H9 (cell line): ENCODE results near the gene ACACA. TPM values are rescaled to one million over a fixed set of nuclear protein-coding genes. Genes with fewer than 3 reads are reported as not detected.
A peak's percentile ranks its signal among the peaks of the same experiment; 100 is the strongest.

ENCODE experiments used
- DNase-seq: peaks from one replicate; pipeline ENCODE4 v3.0.0-alpha.2; 2017
- H2AFZ ChIP-seq: one replicate; pipeline ENCODE4 v1.6.1; 2013; ENCODE audit warnings: mild to moderate bottlenecking, low read length, control low read depth, moderate library complexity
- H2AK5ac ChIP-seq: 2 replicates; pipeline ENCODE4 v1.6.1; 2013; ENCODE audit warnings: low read length, control low read depth, mixed read lengths; ENCODE audit not compliant: insufficient read length
- H2BK120ac ChIP-seq: one replicate; pipeline ENCODE4 v1.6.1; 2013; ENCODE audit warnings: low read depth, mild to moderate bottlenecking, low read length, control low read depth, inconsistent platforms; ENCODE audit not compliant: poor library complexity, severe bottlenecking
- H2BK12ac ChIP-seq: 2 replicates; pipeline ENCODE4 v1.6.1; 2013; ENCODE audit warnings: low read length, control low read depth, mixed read lengths, low read depth; ENCODE audit not compliant: insufficient read length
- H2BK15ac ChIP-seq: 2 replicates; pipeline ENCODE4 v1.6.1; 2013; ENCODE audit warnings: low read depth, low read length, control low read depth
- H2BK20ac ChIP-seq: one replicate; pipeline ENCODE4 v1.6.1; 2013; ENCODE audit warnings: low read depth, mild to moderate bottlenecking, low read length, control low read depth, inconsistent platforms; ENCODE audit not compliant: poor library complexity, severe bottlenecking
- H2BK5ac ChIP-seq: 2 replicates; pipeline ENCODE4 v1.6.1; 2013; ENCODE audit warnings: low read length, control low read depth, mixed read lengths; ENCODE audit not compliant: insufficient read length
- H3K14ac ChIP-seq: 2 replicates; pipeline ENCODE4 v1.6.1; 2013; ENCODE audit warnings: low read length, control low read depth; ENCODE audit not compliant: insufficient read depth
- H3K18ac ChIP-seq: 2 replicates; pipeline ENCODE4 v1.6.1; 2013; ENCODE audit warnings: low read depth, mild to moderate bottlenecking, mixed read lengths, low read length, control low read depth; ENCODE audit not compliant: insufficient read length
- H3K23ac ChIP-seq: 2 replicates; pipeline ENCODE4 v1.6.1; 2013; ENCODE audit warnings: low read length, control low read depth, mixed read lengths, low read depth; ENCODE audit not compliant: insufficient read length
- H3K23me2 ChIP-seq: 2 replicates; pipeline ENCODE4 v1.6.1; 2013; ENCODE audit warnings: low read depth, mild to moderate bottlenecking, mixed read lengths, low read length, control low read depth; ENCODE audit not compliant: insufficient read length, poor library complexity, severe bottlenecking
- H3K27ac ChIP-seq: 2 replicates; pipeline ENCODE4 v1.5.1; 2013; ENCODE audit warnings: low read length, control low read depth, mixed read lengths, low read depth; ENCODE audit not compliant: insufficient read length
- H3K27me3 ChIP-seq: 2 replicates; pipeline ENCODE4 v1.6.1; 2013; ENCODE audit warnings: low read length, control low read depth, inconsistent platforms; ENCODE audit not compliant: insufficient read depth
- H3K4ac ChIP-seq: 2 replicates; pipeline ENCODE4 v1.6.1; 2013; ENCODE audit warnings: low read depth, mild to moderate bottlenecking, control low read depth, inconsistent platforms, low read length, moderate library complexity
- H3K4me1 ChIP-seq: 2 replicates; pipeline ENCODE4 v1.6.1; 2013; ENCODE audit warnings: low read length, control low read depth, inconsistent platforms; ENCODE audit not compliant: insufficient read depth
- H3K4me2 ChIP-seq: 2 replicates; pipeline ENCODE4 v1.6.1; 2013; ENCODE audit warnings: low read length, control low read depth, mixed read lengths; ENCODE audit not compliant: insufficient read length, insufficient read depth
- H3K56ac ChIP-seq: 2 replicates; pipeline ENCODE4 v1.6.1; 2013; ENCODE audit warnings: low read depth, mild to moderate bottlenecking, mixed read lengths, low read length, control low read depth; ENCODE audit not compliant: insufficient read length
- H3K79me1 ChIP-seq: 2 replicates; pipeline ENCODE4 v1.6.1; 2013; ENCODE audit warnings: low read depth, mild to moderate bottlenecking, moderate library complexity, low read length, control low read depth, inconsistent platforms; ENCODE audit not compliant: insufficient read depth, poor library complexity, severe bottlenecking
- H3K79me2 ChIP-seq: 2 replicates; pipeline ENCODE4 v1.6.1; 2013; ENCODE audit warnings: low read length, control low read depth, inconsistent platforms; ENCODE audit not compliant: insufficient read depth
- H3K9ac ChIP-seq: 2 replicates; pipeline ENCODE4 v1.6.1; 2013; ENCODE audit warnings: low read length, control low read depth, mixed read lengths; ENCODE audit not compliant: insufficient read length; ENCODE audit errors: extremely low read depth
- H3K9me3 ChIP-seq: one replicate; pipeline ENCODE4 v1.6.1; 2013; ENCODE audit warnings: low read depth, low read length, inconsistent platforms; ENCODE audit not compliant: control insufficient read depth
- H3T11ph ChIP-seq: one replicate; pipeline ENCODE4 v1.6.1; 2013; ENCODE audit warnings: mild to moderate bottlenecking, low read length, control low read depth, inconsistent platforms
- H4K20me1 ChIP-seq: one replicate; pipeline ENCODE4 v1.6.1; 2013; ENCODE audit not compliant: control insufficient read depth, insufficient read length, insufficient read depth
- H4K5ac ChIP-seq: 2 replicates; pipeline ENCODE4 v1.6.1; 2013; ENCODE audit warnings: low read depth, mild to moderate bottlenecking, mixed read lengths, low read length, control low read depth; ENCODE audit not compliant: insufficient read length
- H4K8ac ChIP-seq: replicated peaks from 2 replicates; pipeline ENCODE4 v1.6.1; 2013; ENCODE audit warnings: low read length, control low read depth, mixed read lengths, low read depth; ENCODE audit not compliant: insufficient read length
- H4K91ac ChIP-seq: 2 replicates; pipeline ENCODE4 v1.6.1; 2013; ENCODE audit warnings: low read depth, mild to moderate bottlenecking, moderate library complexity, mixed read lengths, low read length, control low read depth; ENCODE audit not compliant: insufficient read length
- H3K27ac Mint-ChIP-seq, 3 experiments: 2 replicates in 2 of 3; 3 replicates in 1 of 3; pipeline ENCODE4 v1.8.0; 2020 to 2021; ENCODE audit warnings: mixed read lengths in 3 of 3, mild to moderate bottlenecking in 1 of 3, moderate library complexity in 1 of 3
- H3K27me3 Mint-ChIP-seq: 2 replicates; pipeline ENCODE4 v1.8.0; 2021; ENCODE audit warnings: low read depth, mild to moderate bottlenecking, moderate library complexity, mixed read lengths
- H3K36me3 Mint-ChIP-seq, 3 experiments: 2 replicates in 2 of 3; 3 replicates in 1 of 3; pipeline ENCODE4 v1.8.0; 2020 to 2021; ENCODE audit warnings: low read depth in 3 of 3, mixed read lengths in 3 of 3; ENCODE audit not compliant: insufficient read depth in 1 of 3
- H3K4me1 Mint-ChIP-seq, 2 experiments: 2 replicates each; pipeline ENCODE4 v1.8.0; 2020; ENCODE audit warnings: mixed read lengths in 2 of 2
- H3K4me3 Mint-ChIP-seq, 2 experiments: 2 replicates in 1 of 2; 3 replicates in 1 of 2; pipeline ENCODE4 v1.8.0; 2020 to 2021; ENCODE audit warnings: mild to moderate bottlenecking in 2 of 2, mixed read lengths in 2 of 2, moderate library complexity in 1 of 2
- H3K9me3 Mint-ChIP-seq, 2 experiments: 2 replicates in 1 of 2; 3 replicates in 1 of 2; pipeline ENCODE4 v1.8.0; 2020; ENCODE audit warnings: mild to moderate bottlenecking in 2 of 2, mixed read lengths in 2 of 2, moderate library complexity in 1 of 2
- WGBS: extraction: QIAGEN DNeasy Blood & Tissue Kit; methylation state at CpG from one replicate; pipeline ENCODE4 v1.1.7; 2013; ENCODE audit warnings: missing lambda C conversion rate, low lambda C conversion rate, mixed read lengths; ENCODE audit not compliant: insufficient read length; ENCODE audit errors: extremely low coverage; 5-methylcytosine and 5-hydroxymethylcytosine counted together
- total RNA-seq: library from RNA; stranded (reverse); gene quantifications from 2 replicates; pipeline ENCODE4 v1.2.1, GENCODE V29; 2021
- TF ChIP-seq, protein P1 (sequence below): fragments of 200-600 bp; sonication (generic); conservative IDR thresholded peaks from 3 replicates; pipeline ENCODE4 v1.8.0; 2021; ENCODE audit warnings: antibody characterized with exemption, mild to moderate bottlenecking

ACACA gene
- total RNA-seq, 1 experiment from 2014 or later = 135 TPM

GRCh38 chr17:37240381-37240780 lies 166.3 kb downstream of the ACACA start:
- TF ChIP-seq, protein P1, sequence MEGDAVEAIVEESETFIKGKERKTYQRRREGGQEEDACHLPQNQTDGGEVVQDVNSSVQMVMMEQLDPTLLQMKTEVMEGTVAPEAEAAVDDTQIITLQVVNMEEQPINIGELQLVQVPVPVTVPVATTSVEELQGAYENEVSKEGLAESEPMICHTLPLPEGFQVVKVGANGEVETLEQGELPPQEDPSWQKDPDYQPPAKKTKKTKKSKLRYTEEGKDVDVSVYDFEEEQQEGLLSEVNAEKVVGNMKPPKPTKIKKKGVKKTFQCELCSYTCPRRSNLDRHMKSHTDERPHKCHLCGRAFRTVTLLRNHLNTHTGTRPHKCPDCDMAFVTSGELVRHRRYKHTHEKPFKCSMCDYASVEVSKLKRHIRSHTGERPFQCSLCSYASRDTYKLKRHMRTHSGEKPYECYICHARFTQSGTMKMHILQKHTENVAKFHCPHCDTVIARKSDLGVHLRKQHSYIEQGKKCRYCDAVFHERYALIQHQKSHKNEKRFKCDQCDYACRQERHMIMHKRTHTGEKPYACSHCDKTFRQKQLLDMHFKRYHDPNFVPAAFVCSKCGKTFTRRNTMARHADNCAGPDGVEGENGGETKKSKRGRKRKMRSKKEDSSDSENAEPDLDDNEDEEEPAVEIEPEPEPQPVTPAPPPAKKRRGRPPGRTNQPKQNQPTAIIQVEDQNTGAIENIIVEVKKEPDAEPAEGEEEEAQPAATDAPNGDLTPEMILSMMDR = no peak
- no peak overlapping the region for H2AK5ac ChIP-seq
- no peak overlapping the region for H3K27ac ChIP-seq
- H3K18ac ChIP-seq = no peak overlapping the region
- no peaks in the 10 kb centered on the region for H3K79me1 ChIP-seq
- no peak overlapping the region for H2BK5ac ChIP-seq
- no peaks in the 10 kb centered on the region for H3K4me1 ChIP-seq
- peak overlapping the region in 1 of 3 experiments; percentile 7; a peak in 2 of 7 replicates for H3K27ac Mint-ChIP-seq
- no peaks in the 10 kb centered on the region for H3K9me3 Mint-ChIP-seq
- no peak overlapping the region for H4K91ac ChIP-seq
- no peaks in the 10 kb centered on the region for H4K20me1 ChIP-seq
- no peaks in the 10 kb centered on the region for H3K79me2 ChIP-seq
- H2BK15ac ChIP-seq = no peak overlapping the region
- no peak overlapping the region for H4K8ac ChIP-seq
- H2BK20ac ChIP-seq = no peak overlapping the region
- H3K56ac ChIP-seq = no peak overlapping the region
- no peaks in the 10 kb centered on the region for H3K9me3 ChIP-seq
- H3K9ac ChIP-seq = no peak overlapping the region
- H3K36me3 Mint-ChIP-seq = peaks cover 36 to 77% (median 54%) of the 10 kb centered on the region in 3 experiments; a peak in 6 of 7 replicates
- no peak overlapping the region for H2AFZ ChIP-seq
- peaks cover 5 to 6% of the 10 kb centered on the region in 2 experiments; a peak in 3 of 4 replicates for H3K4me1 Mint-ChIP-seq
- H3K23me2 ChIP-seq = no peaks in the 10 kb centered on the region
- no peak overlapping the region for H3K4me2 ChIP-seq
- H4K5ac ChIP-seq = no peak overlapping the region
- H3K14ac ChIP-seq = no peak overlapping the region
- H2BK12ac ChIP-seq = no peak overlapping the region
- H3K23ac ChIP-seq = no peak overlapping the region
- no CpG with 5 or more reads among the region's 5 CpGs for whole genome bisulfite sequencing
- no peaks in the 10 kb centered on the region; the same call in 1 of the 2 replicates for H3K27me3 ChIP-seq
- no peak overlapping the region for H3K4ac ChIP-seq
- no peak overlapping the region for H2BK120ac ChIP-seq
- H3K4me3 Mint-ChIP-seq = no peak overlapping the region
- no peaks in the 10 kb centered on the region for H3K27me3 Mint-ChIP-seq
- DNase-seq = no peak
- H3T11ph ChIP-seq = no peak overlapping the region
